MCF 10A (cell line): Measurements from ENCODE around the gene DLG3. TPM values are rescaled to one million over a fixed set of nuclear protein-coding genes. Genes with fewer than 3 reads are reported as not detected.

ENCODE experiments used
- BruUV-seq: library from RNA; stranded (reverse); fragments of 400-500 nt; replicated peaks from 2 replicates; lab custom pipeline; 2021; lab: Mats Ljungman, UMichigan
- CTCF ChIA-PET: fragments of 300-600 bp; sonication (Branson Sonifier 250); formaldehyde crosslinking; extraction: SDS; loops from one replicate; lab custom pipeline; 2021; ENCODE audit warnings: antibody characterized with exemption, inconsistent platforms; lab: Yijun Ruan, JAX
- POLR2A ChIA-PET: fragments of 300-600, 350-650 bp; sonication (Branson Sonifier 250); formaldehyde crosslinking; extraction: SDS; loops from one replicate; lab custom pipeline; 2020; ENCODE audit warnings: antibody characterized with exemption, inconsistent platforms; lab: Yijun Ruan, JAX
- DNase-seq: peaks from one replicate; pipeline ENCODE4 v3.0.0-alpha.2; 2018; ENCODE audit not compliant: unreplicated experiment
- H3K27ac Mint-ChIP-seq: one replicate; pipeline ENCODE4 v1.8.0; 2022; ENCODE audit warnings: mild to moderate bottlenecking, low read depth, mixed read lengths; ENCODE audit not compliant: unreplicated experiment
- H3K27me3 Mint-ChIP-seq: one replicate; pipeline ENCODE4 v1.8.0; 2022; ENCODE audit warnings: mixed read lengths; ENCODE audit not compliant: insufficient read depth, unreplicated experiment
- H3K36me3 Mint-ChIP-seq: one replicate; pipeline ENCODE4 v1.8.0; 2022; ENCODE audit warnings: mild to moderate bottlenecking, moderate library complexity, mixed read lengths; ENCODE audit not compliant: insufficient read depth, unreplicated experiment
- H3K4me1 Mint-ChIP-seq: one replicate; pipeline ENCODE4 v1.8.0; 2022; ENCODE audit warnings: mixed read lengths; ENCODE audit not compliant: insufficient read depth, unreplicated experiment
- H3K4me3 Mint-ChIP-seq: one replicate; pipeline ENCODE4 v1.8.0; 2022; ENCODE audit warnings: mild to moderate bottlenecking, moderate library complexity, mixed read lengths; ENCODE audit not compliant: unreplicated experiment
- H3K9me3 Mint-ChIP-seq: one replicate; pipeline ENCODE4 v1.8.0; 2022; ENCODE audit warnings: mixed read lengths; ENCODE audit not compliant: unreplicated experiment
- CTCF ChIP-seq: fragments of 200-600 bp; IDR thresholded peaks from one replicate; pipeline ENCODE4 v1.8.0; 2022; ENCODE audit warnings: antibody characterized with exemption, mild to moderate bottlenecking; ENCODE audit not compliant: unreplicated experiment
- intact Hi-C: fragments of 100-400 bp; cut with micrococcal nuclease; formaldehyde crosslinking; loops from 2 replicates; pipeline ENCODE4 v1.14.1; 2022
- total RNA-seq: library from RNA; stranded (reverse); gene quantifications from 2 replicates; pipeline ENCODE4 v1.2.3, GENCODE V29; 2022

DLG3 gene
- total RNA-seq, 1 experiment from 2014 or later = 12.8 TPM

- no TSS peak for BruUV-seq
- Mint-ChIP-seq H3K36me3 (no peaks in the 10 kb centered on the region), H3K9me3 (no peaks in the 10 kb centered on the region), H3K27me3 (peaks cover 46% of the 10 kb centered on the region), H3K4me3 (no peak overlapping the region), H3K4me1 (peaks cover 6% of the 10 kb centered on the region), H3K27ac (no peak overlapping the region)
- CTCF ChIA-PET = interaction anchor here (0.5 to 0.9 kb wide), 4 partner anchors 19 to 410 kb away, joined by 3 read pairs; no protein-coding TSS in a partner anchor
- no peak for DNase-seq
- POLR2A ChIA-PET = no interaction called here
- intact Hi-C loops = no loop called here
- no peak for TF ChIP-seq CTCF
These were observed 18.1 kb upstream of the DLG3 start for GRCh38 chrX:70426286-70427278.

- H3K27me3 Mint-ChIP-seq = peaks cover 50% of the 10 kb centered on the region
- peaks cover 6% of the 10 kb centered on the region for H3K4me1 Mint-ChIP-seq
- TF ChIP-seq CTCF = no peak
- H3K36me3 Mint-ChIP-seq = no peaks in the 10 kb centered on the region
- H3K4me3 Mint-ChIP-seq = no peak overlapping the region
- intact Hi-C loops = no loop called here
- no TSS peak for BruUV-seq
- H3K9me3 Mint-ChIP-seq = no peaks in the 10 kb centered on the region
- ChIA-PET POLR2A (no interaction called here), CTCF (interaction anchor here (0.8 kb wide), 1 partner anchor 12 kb away, joined by 3 read pairs; no protein-coding TSS in a partner anchor)
- no peak overlapping the region for H3K27ac Mint-ChIP-seq
- DNase-seq = no peak
These were observed 17.3 kb upstream of the DLG3 start for GRCh38 chrX:70427365-70427764.

- Mint-ChIP-seq H3K27ac (no peak overlapping the region), H3K36me3 (peaks cover under 1% of the 10 kb centered on the region), H3K4me3 (no peak overlapping the region), H3K27me3 (peaks cover 48% of the 10 kb centered on the region), H3K4me1 (no peaks in the 10 kb centered on the region), H3K9me3 (no peaks in the 10 kb centered on the region)
- POLR2A ChIA-PET = no interaction called here
- BruUV-seq = no TSS peak
- intact Hi-C loops = loop anchor here (5.0 to 10.0 kb wide), 3 partner anchors 137 to 295 kb away; partner anchors contain the start of genes IGBP1 and KIF4A
- no peak for TF ChIP-seq CTCF
- DNase-seq = no peak
- CTCF ChIA-PET = interaction anchor here (1.6 kb wide), 1 partner anchor 232 kb away, joined by 4 read pairs; no protein-coding TSS in a partner anchor
These were observed 14.9 kb upstream of the DLG3 start for GRCh38 chrX:70429759-70430158.
